Measurements from ENCODE around the gene GNG2. TPM values are rescaled to one million over a fixed set of nuclear protein-coding genes. Genes with fewer than 3 reads are reported as not detected.

The GNG2 gene
- total RNA-seq, result not detected in 2 replicates

GRCh38 chr14:51860164-51860824 is at the start of gene GNG2:
Gene GNG2, plus strand, starts transcription at chr14:51860612. Its CDS starts 90,067 bp downstream, at chr14:51950679.

DNA sequence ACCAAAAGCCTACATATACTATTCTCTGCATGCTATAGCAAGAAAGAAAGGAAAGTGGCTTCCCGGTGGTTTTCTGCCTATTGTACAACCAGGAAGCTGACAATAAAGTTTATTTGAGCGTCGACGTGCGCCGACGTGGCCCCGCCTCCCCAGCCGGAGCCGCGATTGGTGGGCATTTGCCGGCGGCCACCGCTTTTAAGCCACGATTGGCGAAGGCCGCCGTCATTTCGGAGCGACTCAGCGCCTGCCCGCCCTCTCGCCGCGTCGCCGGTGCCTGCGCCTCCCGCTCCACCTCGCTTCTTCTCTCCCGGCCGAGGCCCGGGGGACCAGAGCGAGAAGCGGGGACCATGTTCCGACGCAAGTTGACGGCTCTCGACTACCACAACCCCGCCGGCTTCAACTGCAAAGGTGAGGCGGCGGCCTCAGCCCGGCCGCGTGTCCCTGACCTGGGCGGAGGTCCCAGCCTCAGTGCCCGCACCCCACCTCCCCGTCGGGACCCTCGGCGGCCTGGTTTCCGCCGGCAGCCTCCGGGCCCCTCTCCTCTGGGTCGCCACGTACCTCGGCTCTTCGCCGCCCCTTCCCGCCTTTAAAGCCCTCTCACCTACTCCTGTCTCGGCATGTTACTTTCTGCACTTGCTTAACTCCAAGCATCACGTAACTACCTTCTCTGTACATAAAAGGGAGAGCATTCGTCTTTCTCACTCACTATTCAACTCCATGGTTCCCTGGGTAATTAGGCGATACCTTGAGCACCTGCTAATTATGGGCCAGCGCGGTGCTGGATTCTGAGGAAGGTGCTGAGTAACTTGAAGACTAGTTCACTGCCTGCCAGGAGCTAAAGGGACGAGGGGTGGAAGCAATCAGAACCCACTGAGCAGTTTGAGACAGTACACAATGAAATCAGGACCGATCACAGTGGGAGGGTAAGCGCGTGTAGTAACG is 129.2 kb downstream of the GNG2 start, which contains the start of gene RTRAF:
Gene RTRAF (plus strand): TSS at position 254 of the 942 bp plus-strand sequence. CDS start 94 bp downstream, at position 348.

Other genes with a start within 250 kb of the GNG2 start
- 172 and 266 TPM in 2 replicates for gene FRMD6, start 208.7 kb upstream of the GNG2 start, total RNA-seq
- gene RTRAF, start 128.9 kb downstream of the GNG2 start, total RNA-seq, result 40.3 and 92.1 TPM in 2 replicates
- under 0.01 and 0.07 TPM in 2 replicates for gene NID2, start 208.4 kb downstream of the GNG2 start, total RNA-seq